Skeletal muscle satellite cell (primary cell): ENCODE data around the gene ZNF844. TPM values are rescaled to one million over a fixed set of nuclear protein-coding genes. Genes with fewer than 3 reads are reported as not detected.
"Not testable (repeated sequence)": the region's sequence is repeated elsewhere in the genome, so short reads cannot be mapped to it uniquely, and the experiment has no call there.

Source experiments
- H3K27me3 ChIP-seq: 2 replicates; pipeline ENCODE4 v1.7.0; 2013; ENCODE audit warnings: low read length; ENCODE audit not compliant: control insufficient read depth, insufficient read depth
- H3K36me3 ChIP-seq: 2 replicates; pipeline ENCODE4 v1.7.0; 2013; ENCODE audit warnings: mild to moderate bottlenecking, control low read depth, low read length; ENCODE audit not compliant: insufficient read depth
- H3K4me1 ChIP-seq: 2 replicates; pipeline ENCODE4 v1.7.0; 2013; ENCODE audit warnings: low read length; ENCODE audit not compliant: control insufficient read depth, insufficient read depth
- H3K4me2 ChIP-seq: 2 replicates; pipeline ENCODE4 v1.7.0; 2013; ENCODE audit warnings: mild to moderate bottlenecking, low read length
- H3K4me3 ChIP-seq: 2 replicates; pipeline ENCODE4 v1.7.0; 2013; ENCODE audit warnings: low read length
- H3K9ac ChIP-seq: 2 replicates; pipeline ENCODE4 v1.7.0; 2013; ENCODE audit warnings: mild to moderate bottlenecking, low read depth, low read length, moderate library complexity
- H3K9me3 ChIP-seq: replicated peaks from 2 replicates; pipeline ENCODE4 v1.7.0; 2013; ENCODE audit warnings: mild to moderate bottlenecking, control low read depth, low read length
- small RNA-seq: library from RNA; depleted of rRNA; stranded (forward); fragments of <200 nt; gene quantifications from one replicate; pipeline ENCODE3, GENCODE V24; 2012

Gene ZNF844

DNA sequence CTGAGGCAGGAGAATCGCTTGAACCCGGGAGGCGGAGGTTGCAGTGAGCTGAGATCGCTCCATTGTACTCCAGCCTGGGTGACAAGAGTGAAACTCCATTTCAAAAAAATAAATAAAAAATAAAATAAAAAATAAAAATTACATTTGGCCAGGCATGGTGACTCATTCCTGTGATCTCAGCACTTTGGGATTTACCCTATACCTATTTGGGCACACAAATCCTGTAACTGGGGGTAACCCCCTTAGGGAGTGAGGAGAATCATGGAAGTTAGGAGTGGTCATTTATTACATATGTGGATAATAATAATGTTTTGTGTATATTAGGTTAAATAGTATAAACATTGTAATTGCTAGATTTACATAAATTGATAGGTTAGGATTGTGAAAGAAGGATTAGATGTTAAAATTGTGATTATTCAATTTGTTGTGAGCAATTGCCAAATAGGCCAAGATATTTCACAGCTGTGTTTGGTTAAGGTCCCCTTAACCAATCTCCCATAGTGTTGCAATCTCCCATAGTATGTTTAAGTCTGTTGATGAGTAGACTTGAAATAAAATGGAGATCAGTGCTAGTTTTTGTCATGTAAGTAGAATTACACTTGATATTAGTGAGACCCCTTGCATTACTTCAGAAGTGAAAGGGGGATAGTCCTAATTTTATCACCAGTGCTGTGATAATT lies 30.7 kb downstream of the ZNF844 start:
- Histone ChIP-seq H3K4me2 (no peak overlapping the region), H3K9ac (no peak overlapping the region), H3K36me3 (peaks cover 3% of the 10 kb centered on the region), H3K9me3 (no peaks in the 10 kb centered on the region), H3K4me1 (peaks cover 5% of the 10 kb centered on the region), H3K4me3 (no peak overlapping the region), H3K27me3 (no peaks in the 10 kb centered on the region)

DNA sequence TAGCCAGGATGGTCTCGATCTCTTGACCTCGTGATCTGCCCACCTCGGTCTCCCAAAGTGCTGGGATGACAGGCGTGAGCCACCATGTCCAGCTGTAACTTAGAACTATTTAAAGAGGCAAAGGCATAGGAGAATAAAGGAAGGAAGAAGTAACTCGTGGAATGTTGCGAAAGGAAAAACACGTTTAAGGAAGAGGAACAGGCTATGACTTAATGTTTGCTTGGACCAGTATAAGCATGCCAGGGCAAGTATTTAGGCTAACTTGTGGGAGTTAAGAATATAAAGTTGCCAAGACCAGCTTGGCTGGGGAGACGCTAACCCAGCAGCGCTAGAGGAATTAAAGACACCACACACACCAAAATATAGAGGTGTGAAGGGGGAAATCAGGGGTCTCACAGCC lies 33.5 kb downstream of the ZNF844 start:
- Histone ChIP-seq H3K27me3 (no peaks in the 10 kb centered on the region), H3K36me3 (peaks cover 3% of the 10 kb centered on the region), H3K4me2 (no peak overlapping the region), H3K9me3 (no peaks in the 10 kb centered on the region), H3K4me1 (peaks cover 5% of the 10 kb centered on the region), H3K4me3 (no peak overlapping the region), H3K9ac (no peak overlapping the region)

DNA sequence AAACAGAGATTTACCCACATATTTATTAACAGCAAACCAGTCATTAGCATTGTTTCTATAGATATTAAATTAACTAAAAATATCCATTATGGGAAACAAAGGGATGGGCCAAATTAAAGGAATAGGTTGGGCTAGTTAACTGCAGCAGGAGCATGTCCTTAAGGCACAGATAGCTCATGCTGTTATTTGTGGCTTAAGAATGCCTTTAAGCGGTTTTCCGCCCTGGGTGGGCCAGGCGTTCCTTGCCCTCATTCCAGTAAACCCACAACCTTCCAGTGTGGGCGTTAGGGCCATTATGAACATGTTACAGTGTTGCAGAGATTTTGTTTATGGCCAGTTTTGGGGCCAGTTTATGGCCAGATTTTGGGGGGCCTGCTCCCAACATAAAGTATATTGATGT lies 39.4 kb downstream of the ZNF844 start:
- H3K9me3 ChIP-seq: not testable (repeated sequence)

DNA sequence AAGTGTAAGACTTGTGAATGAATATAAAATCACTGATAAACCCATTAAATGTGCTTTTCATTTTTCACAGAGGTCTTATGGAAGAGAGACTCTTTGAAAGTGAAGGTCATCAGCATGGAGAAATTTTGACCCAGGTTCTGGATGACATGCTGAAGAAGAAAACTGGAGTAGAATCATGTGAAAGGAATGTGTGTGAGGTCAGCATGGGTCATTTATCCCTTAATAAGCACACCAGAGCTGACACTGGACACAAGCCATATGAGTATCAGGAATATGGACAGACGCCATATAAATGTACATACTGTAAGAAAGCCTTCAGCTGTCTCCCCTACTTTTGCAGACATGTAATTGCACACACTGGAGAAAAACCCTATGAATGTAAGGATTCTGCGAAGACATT lies 46.6 kb downstream of the ZNF844 start:
- H3K36me3 ChIP-seq: peaks cover 30% of the 10 kb centered on the region
- no peak overlapping the region for H3K9ac ChIP-seq
- H3K4me2 ChIP-seq: no peak overlapping the region
- H3K4me1 ChIP-seq: no peaks in the 10 kb centered on the region
- H3K4me3 ChIP-seq: no peak overlapping the region
- H3K9me3 ChIP-seq: peaks cover 15% of the 10 kb centered on the region
- no peaks in the 10 kb centered on the region for H3K27me3 ChIP-seq

More for the DNA sequence above, 39.4 kb downstream of the ZNF844 start:
- H3K4me1 ChIP-seq, H3K27me3 ChIP-seq, H3K36me3 ChIP-seq, H3K9ac ChIP-seq, H3K4me2 ChIP-seq, H3K4me3 ChIP-seq: not testable (repeated sequence)

DNA sequence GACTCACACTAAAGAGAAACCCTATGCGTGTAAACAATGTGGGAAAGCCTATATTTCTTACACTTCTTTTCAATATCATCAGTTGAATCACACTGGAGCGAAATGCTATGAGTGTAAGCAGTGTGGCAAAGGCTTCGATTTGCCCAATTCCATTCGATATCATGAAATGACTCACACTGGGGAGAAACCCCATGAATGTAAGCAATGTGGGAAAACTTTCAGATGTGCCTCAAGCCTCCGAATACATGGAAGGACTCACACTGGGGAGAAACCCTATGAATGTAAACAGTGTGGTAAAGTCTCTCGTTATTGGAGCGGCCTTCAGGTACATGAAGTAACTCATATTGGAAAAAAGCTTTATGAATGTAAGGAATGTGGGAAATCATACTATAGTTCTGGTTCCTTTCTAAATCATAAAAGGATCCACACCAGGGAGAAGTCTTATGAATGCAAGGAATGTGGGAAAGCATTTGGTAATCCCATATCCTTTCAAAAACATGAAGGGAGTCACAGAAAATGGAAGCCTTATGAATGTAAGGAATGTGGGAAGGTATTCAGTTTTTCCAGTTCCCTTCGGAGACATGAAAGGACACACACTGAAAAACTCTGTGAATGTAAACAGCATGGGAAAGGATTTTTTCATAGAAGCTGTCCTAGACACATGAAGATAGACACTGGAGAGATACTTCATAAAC lies 47.6 kb downstream of the ZNF844 start:
- peaks cover 15% of the 10 kb centered on the region for H3K9me3 ChIP-seq
- H3K4me1 ChIP-seq: no peaks in the 10 kb centered on the region
- H3K4me3 ChIP-seq: no peak overlapping the region
- H3K36me3 ChIP-seq: peaks cover 30% of the 10 kb centered on the region
- H3K27me3 ChIP-seq: no peaks in the 10 kb centered on the region
- no peak overlapping the region for H3K9ac ChIP-seq
- no peak overlapping the region for H3K4me2 ChIP-seq

DNA sequence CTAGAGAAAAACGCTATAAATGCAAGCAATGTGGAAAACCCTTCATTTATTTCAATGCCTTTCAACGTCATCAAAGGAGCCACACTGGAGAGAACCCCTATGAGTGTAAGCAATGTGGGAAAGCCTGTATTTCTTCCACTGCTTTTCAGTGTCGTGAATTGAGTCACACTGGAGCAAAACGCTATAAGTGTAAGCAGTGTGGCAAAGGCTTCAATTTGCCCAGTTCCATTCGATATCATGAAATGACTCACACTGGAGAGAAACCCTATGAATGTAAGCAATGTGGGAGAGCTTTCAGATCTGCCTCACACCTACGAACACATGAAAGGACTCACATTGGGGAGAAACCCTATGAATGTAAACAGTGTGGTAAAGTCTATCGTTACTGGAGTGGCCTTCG lies 48.2 kb downstream of the ZNF844 start:
- H3K4me3 ChIP-seq: no peak overlapping the region
- no peaks in the 10 kb centered on the region for H3K4me1 ChIP-seq
- H3K9ac ChIP-seq: no peak overlapping the region
- H3K36me3 ChIP-seq: peaks cover 30% of the 10 kb centered on the region
- H3K27me3 ChIP-seq: no peaks in the 10 kb centered on the region
- H3K9me3 ChIP-seq: peaks cover 15% of the 10 kb centered on the region
- no peak overlapping the region for H3K4me2 ChIP-seq

DNA sequence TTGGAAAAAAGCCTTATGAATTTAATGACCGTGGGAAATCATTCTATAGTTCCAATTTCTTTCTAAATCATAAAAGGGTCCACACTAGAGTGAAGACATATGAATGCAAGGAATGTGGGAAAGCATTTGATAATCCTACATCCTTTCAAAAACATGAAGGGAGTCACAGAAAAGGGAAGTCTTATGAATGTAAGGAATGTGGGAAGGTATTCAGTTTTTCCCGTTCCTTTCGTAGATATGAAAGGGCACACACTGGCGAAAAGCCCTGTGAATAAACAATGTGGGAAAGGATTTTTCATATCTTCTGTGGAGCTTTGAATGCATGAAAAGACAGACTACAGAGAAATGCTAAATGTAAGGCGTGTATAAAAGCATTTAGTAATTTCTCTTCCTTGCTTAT lies 48.6 kb downstream of the ZNF844 start:
- Histone ChIP-seq H3K4me1 (no peaks in the 10 kb centered on the region), H3K36me3 (peaks cover 30% of the 10 kb centered on the region), H3K4me2 (no peak overlapping the region), H3K9me3 (peaks cover 15% of the 10 kb centered on the region), H3K27me3 (no peaks in the 10 kb centered on the region), H3K4me3 (no peak overlapping the region), H3K9ac (no peak overlapping the region)

DNA sequence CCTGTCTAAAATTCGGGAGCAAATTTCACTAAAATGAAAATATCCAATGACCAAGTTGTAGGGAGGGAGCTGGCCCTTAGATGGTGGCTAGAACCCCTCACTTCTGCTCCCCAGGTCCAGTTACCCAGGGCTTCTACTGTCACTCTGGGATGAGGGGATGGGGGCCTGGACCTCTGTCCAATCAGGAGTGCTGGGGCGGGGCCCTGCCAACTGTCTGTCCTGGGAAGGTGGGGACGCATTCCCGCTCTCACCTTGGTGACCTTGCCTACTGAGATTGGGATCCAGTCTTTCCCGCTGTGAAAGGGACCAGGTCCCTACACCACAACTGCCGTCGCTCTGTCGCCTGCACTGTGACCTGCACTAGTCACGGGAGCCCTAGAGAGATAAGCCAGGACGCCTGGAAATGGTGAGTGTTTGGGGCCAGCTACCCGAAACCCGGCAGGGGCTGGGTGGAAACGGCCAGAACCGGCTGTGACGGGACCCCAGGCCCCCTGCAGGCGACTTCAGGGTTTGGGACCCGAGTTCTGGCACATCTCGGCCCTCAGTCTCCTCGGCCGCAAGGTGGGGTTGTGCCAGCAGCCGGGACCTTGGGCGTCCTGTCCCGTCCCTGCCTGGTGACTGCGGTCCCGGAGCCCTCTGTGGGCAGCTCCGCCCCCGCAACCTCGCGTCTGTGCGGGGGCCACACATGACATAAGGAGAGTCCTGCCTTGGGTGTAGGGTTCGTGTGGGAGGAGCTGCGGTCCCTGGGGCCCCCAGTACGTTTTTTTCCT lies 52.9 kb downstream of the ZNF844 start:
- H3K4me2 ChIP-seq: no peak overlapping the region
- no peaks in the 10 kb centered on the region for H3K4me1 ChIP-seq
- peaks cover 11% of the 10 kb centered on the region for H3K36me3 ChIP-seq
- no peak overlapping the region for H3K9ac ChIP-seq
- no peak overlapping the region for H3K4me3 ChIP-seq
- no peaks in the 10 kb centered on the region for H3K27me3 ChIP-seq
- H3K9me3 ChIP-seq: peaks cover 11% of the 10 kb centered on the region

DNA sequence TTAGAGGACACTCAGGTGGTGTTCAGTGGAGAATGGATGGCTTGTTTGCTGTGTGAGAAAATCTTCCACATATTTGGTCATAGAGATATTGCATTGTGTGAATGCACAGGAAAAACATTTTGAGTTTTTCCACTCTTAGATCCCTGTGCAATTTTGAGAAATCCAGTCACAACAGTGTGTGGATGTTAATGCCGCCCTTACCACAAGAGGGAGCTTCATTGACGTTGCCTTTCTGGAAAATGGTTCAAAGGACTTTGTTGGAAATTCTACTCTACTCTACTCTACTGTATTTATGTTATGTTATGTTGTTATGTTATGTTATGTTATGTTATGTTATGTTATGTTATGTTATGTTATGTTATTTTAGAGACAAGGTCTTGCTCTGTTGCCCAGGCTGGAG lies 62.2 kb downstream of the ZNF844 start:
- Histone ChIP-seq H3K4me1 (no peaks in the 10 kb centered on the region), H3K4me3 (no peak overlapping the region), H3K27me3 (no peaks in the 10 kb centered on the region), H3K4me2 (no peak overlapping the region), H3K36me3 (peaks cover 3% of the 10 kb centered on the region), H3K9ac (no peak overlapping the region), H3K9me3 (peaks cover 6% of the 10 kb centered on the region)

Small RNA genes lying within 50 kb of the gene (small RNA-seq; reads per million reads assigned to genes)
- gene RF00019 (not detected), gene RNA5SP465 (not detected), gene RNA5SP466 (not detected), gene RNA5SP467 (not detected)
